ENCODE data around the gene PARVG. TPM values are rescaled to one million over a fixed set of nuclear protein-coding genes. Genes with fewer than 3 reads are reported as not detected.
"Not testable (repeated sequence)": the region's sequence is repeated elsewhere in the genome, so short reads cannot be mapped to it uniquely, and the experiment has no call there.

PARVG gene
- total and polyA plus RNA-seq, 10 of the 15 experiments (the other 5 are each of a cell fraction or from before 2014, with no cell fraction given), result 6.3 to 123 (median 71.9) TPM

DNA sequence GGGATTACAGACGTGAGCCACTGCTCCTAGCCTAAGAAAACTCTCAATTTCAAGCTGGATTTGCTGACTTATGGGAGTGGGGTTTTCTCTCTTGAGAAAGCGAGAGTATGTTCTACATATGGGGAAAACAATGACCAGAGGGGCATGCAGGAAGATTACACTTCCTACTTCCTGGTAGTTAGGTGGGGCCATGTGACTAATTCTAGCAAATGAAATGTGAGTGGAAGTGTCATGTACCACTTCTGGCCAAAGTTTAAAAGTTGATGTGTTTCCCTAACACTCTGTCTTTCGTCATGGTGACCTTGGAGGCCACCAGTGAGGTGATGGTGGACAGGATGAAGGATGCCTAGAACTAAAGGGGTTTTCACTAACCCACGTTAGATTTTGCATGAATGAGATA is 50.5 kb downstream of the PARVG start:
- in situ Hi-C loops (cut with MboI), result no loop called here
- no peak overlapping the region for H3K9ac ChIP-seq (ENCODE audit: control insufficient read depth, insufficient read depth, low read length)
- no peak overlapping the region for H3K4me2 ChIP-seq (ENCODE audit: control insufficient read depth, insufficient read depth)
- ChIA-PET SMC1A (ENCODE audit: uncharacterized antibody, unreplicated experiment) (no interaction called here), POLR2A (no interaction called here), RAD21 (ENCODE audit: unreplicated experiment) (interaction anchor here (0.6 kb wide), 1 partner anchor 323 kb away, joined by 3 read pairs; no protein-coding TSS in a partner anchor), CTCF (no interaction called here)
- BruUV-seq (replicated peaks), result no TSS peak
- TF ChIP-seq YY1 (IDR thresholded peaks at IDR 0.05; ENCODE audit: low read depth, low read length) (no peak), POLR2AphosphoS2 (IDR thresholded peaks at IDR 0.05; ENCODE audit: low read depth, low read length) (no peak), NFYB (IDR thresholded peaks at IDR 0.05; ENCODE audit: insufficient read depth, low read depth, low read length) (peak; percentile 77)
- no peaks in the 10 kb centered on the region for H3K27me3 ChIP-seq (replicated peaks in 1 of 2; ENCODE audit: control insufficient read depth in 2 of 2, insufficient read depth in 2 of 2, low read length in 1 of 2)
- no peak for FAIRE-seq
- H4K20me1 ChIP-seq (ENCODE audit: control insufficient read depth, insufficient read depth), result no peaks in the 10 kb centered on the region
- H3K36me3 ChIP-seq (ENCODE audit: control insufficient read depth in 2 of 2, insufficient read depth in 2 of 2, low read length in 1 of 2), result no peaks in the 10 kb centered on the region
- no peaks in the 10 kb centered on the region for H3K79me2 ChIP-seq (ENCODE audit: control insufficient read depth, insufficient read depth, low read length)
- H3K4me1 ChIP-seq (ENCODE audit: control insufficient read depth, insufficient read depth, low read length), result no peaks in the 10 kb centered on the region
- DNase-seq (ENCODE audit: low read depth, low spot score), result no peak
- H3K9me3 ChIP-seq (replicated peaks; ENCODE audit: control insufficient read depth, insufficient read depth, low read length), result no peaks in the 10 kb centered on the region; the same call in 2 of the 3 replicates
- 39% methylated on average over 4 of the region's 4 CpGs for WGBS (ENCODE audit: insufficient coverage, insufficient replicate concordance, low lambda C conversion rate, missing lambda C conversion rate)
- intact Hi-C loops (cut with micrococcal nuclease; ENCODE audit: unreplicated experiment), result no loop called here
- H2AFZ ChIP-seq (ENCODE audit: control insufficient read depth, low read depth, low read length), result no peak overlapping the region
- H3K27ac ChIP-seq (ENCODE audit: control insufficient read depth, insufficient read depth), result no peak overlapping the region
- ATAC-seq, result no peak
- H3K4me3 ChIP-seq, result no peak overlapping the region

DNA sequence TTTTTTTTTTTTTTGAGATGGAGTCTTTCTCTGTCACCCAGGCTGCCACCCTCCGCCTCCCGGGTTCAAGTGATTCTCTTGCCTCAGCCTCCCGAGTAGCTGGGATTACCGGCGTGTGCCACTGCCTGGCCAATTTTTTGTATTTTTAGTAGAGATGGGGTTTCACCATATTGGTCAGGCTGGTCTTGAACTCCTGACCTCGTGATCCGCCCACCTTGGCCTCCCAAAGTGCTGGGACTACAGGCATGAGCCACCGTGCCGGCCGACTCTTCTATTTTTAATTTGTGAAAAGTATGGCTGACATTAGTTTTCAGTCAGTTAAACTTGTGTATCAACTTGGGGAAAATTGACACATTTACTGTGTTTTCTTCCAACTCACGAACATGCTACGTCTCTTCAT is 53.6 kb downstream of the PARVG start:
- in situ Hi-C loops (cut with MboI); DNase-seq (ENCODE audit: low read depth, low spot score); H3K27ac ChIP-seq (ENCODE audit: control insufficient read depth, insufficient read depth); H3K9me3 ChIP-seq (replicated peaks; ENCODE audit: control insufficient read depth, insufficient read depth, low read length); H3K4me1 ChIP-seq (ENCODE audit: control insufficient read depth, insufficient read depth, low read length); POLR2A ChIA-PET; SMC1A ChIA-PET (ENCODE audit: uncharacterized antibody, unreplicated experiment); H3K36me3 ChIP-seq (ENCODE audit: control insufficient read depth in 2 of 2, insufficient read depth in 2 of 2, low read length in 1 of 2); H3K79me2 ChIP-seq (ENCODE audit: control insufficient read depth, insufficient read depth, low read length); H4K20me1 ChIP-seq (ENCODE audit: control insufficient read depth, insufficient read depth); H3K9ac ChIP-seq (ENCODE audit: control insufficient read depth, insufficient read depth, low read length); H2AFZ ChIP-seq (ENCODE audit: control insufficient read depth, low read depth, low read length); H3K4me3 ChIP-seq; BruUV-seq (replicated peaks); RAD21 ChIA-PET (ENCODE audit: unreplicated experiment); intact Hi-C loops (cut with micrococcal nuclease; ENCODE audit: unreplicated experiment); ATAC-seq; H3K4me2 ChIP-seq (ENCODE audit: control insufficient read depth, insufficient read depth); FAIRE-seq; H3K27me3 ChIP-seq (replicated peaks in 1 of 2; ENCODE audit: control insufficient read depth in 2 of 2, insufficient read depth in 2 of 2, low read length in 1 of 2); CTCF ChIA-PET: not testable (repeated sequence)
- 87% methylated on average over 12 of the region's 12 CpGs for WGBS (ENCODE audit: insufficient coverage, insufficient replicate concordance, low lambda C conversion rate, missing lambda C conversion rate)

Data from GM12878 (cell line).